Esophagus mucosa (tissue), 1 donor: ENCODE results near the gene RPF1. TPM values are rescaled to one million over a fixed set of nuclear protein-coding genes. Genes with fewer than 3 reads are reported as not detected.

Source experiments
- total RNA-seq: library from RNA; stranded (reverse); gene quantifications from one replicate; pipeline ENCODE4 v1.2.4, GENCODE V29; 2023
- donor health status: DM: yes; HTN: yes; CAD: no.

Gene RPF1
- total RNA-seq, 1 donor from 2014 or later = 24.4 TPM

Other genes starting within 250 kb of the RPF1 start
- 0.44 TPM for gene SAMD13, start 177.6 kb upstream of the RPF1 start, total RNA-seq
- not detected for gene DNASE2B, start 80.8 kb upstream of the RPF1 start, total RNA-seq
- gene SPATA1, start 27.1 kb downstream of the RPF1 start, total RNA-seq = 1.1 TPM
- 93.1 TPM for gene GNG5, start 27.3 kb downstream of the RPF1 start, total RNA-seq
- 11.2 TPM for gene CTBS, start 95.2 kb downstream of the RPF1 start, total RNA-seq
- 11.6 TPM for gene SSX2IP, start 211.2 kb downstream of the RPF1 start, total RNA-seq